IPS DF 19.7 (cell line): ENCODE data around the gene NOX5.
"Not testable (repeated sequence)": the region's sequence is repeated elsewhere in the genome, so short reads cannot be mapped to it uniquely, and the experiment has no call there.

ENCODE experiments used
- DNase-seq: peaks from one replicate; pipeline ENCODE4 v3.0.0-alpha.2; 2013; ENCODE audit warnings: low read depth, low spot score

Gene NOX5

GRCh38 chr15:69058830-69059556, 44.5 kb downstream of the NOX5 start:
- DNase-seq: peak; percentile 78

GRCh38 chr15:69059557-69059943, 45.1 kb downstream of the NOX5 start:
- DNase-seq: no peak

GRCh38 chr15:69060041-69060481, 45.6 kb downstream of the NOX5 start:
- no peak for DNase-seq

GRCh38 chr15:69060744-69061143, 46.2 kb downstream of the NOX5 start:
- DNase-seq: no peak

GRCh38 chr15:69061414-69061842, 46.9 kb downstream of the NOX5 start:
- no peak for DNase-seq

- no peak for DNase-seq
Observed at GRCh38 chr15:69064649-69065048, 50.2 kb downstream of the NOX5 start.

- DNase-seq: no peak
Observed at GRCh38 chr15:69066007-69066995, 51.8 kb downstream of the NOX5 start.

GRCh38 chr15:69067296-69067695, 52.8 kb downstream of the NOX5 start:
- no peak for DNase-seq

GRCh38 chr15:69068157-69068556, 53.7 kb downstream of the NOX5 start:
- no peak for DNase-seq

GRCh38 chr15:69069290-69069689, 54.8 kb downstream of the NOX5 start:
- not testable (repeated sequence) for DNase-seq

- no peak for DNase-seq
Observed at GRCh38 chr15:69069996-69070395, 55.5 kb downstream of the NOX5 start.

- DNase-seq: no peak
Observed at GRCh38 chr15:69070396-69070795, 55.9 kb downstream of the NOX5 start.

- DNase-seq: no peak
Observed at GRCh38 chr15:69071260-69071659, 56.8 kb downstream of the NOX5 start.

GRCh38 chr15:69072906-69073305, 58.4 kb downstream of the NOX5 start:
- DNase-seq: no peak

GRCh38 chr15:69074001-69074842, 59.7 kb downstream of the NOX5 start:
- DNase-seq: no peak

GRCh38 chr15:69074843-69075224, 60.3 kb downstream of the NOX5 start:
- DNase-seq: no peak

GRCh38 chr15:69075440-69075839, 60.9 kb downstream of the NOX5 start:
- DNase-seq: no peak

- DNase-seq: no peak
Observed at GRCh38 chr15:69076756-69077155, 62.3 kb downstream of the NOX5 start.

GRCh38 chr15:69078638-69079037, 64.1 kb downstream of the NOX5 start:
- no peak for DNase-seq

GRCh38 chr15:69080295-69081248, 66.1 kb downstream of the NOX5 start:
- DNase-seq: no peak
